A549 (cell line): Measurements from ENCODE around the gene CDC45. TPM values are rescaled to one million over a fixed set of nuclear protein-coding genes. Genes with fewer than 3 reads are reported as not detected.

Experiments used
- ATAC-seq, 2 experiments: fragments of 200-7000 bp in 1 of 2; fragments of >200 bp in 1 of 2; cut with Nextera tagmentation in 1 of 2; cut with Tn5 transposase in 1 of 2; 3 replicates each; pipeline versions ENCODE4 v1.8.0 to v1.9.1; 2018 to 2020; ENCODE audit warnings: mild to moderate bottlenecking in 1 of 2, moderate library complexity in 1 of 2
- CTCF ChIA-PET: fragments of 300-600 bp; sonication (Branson Sonifier 250); formaldehyde crosslinking; extraction: SDS; loops from one replicate; lab custom pipeline; 2021; ENCODE audit warnings: antibody characterized with exemption, inconsistent platforms; lab: Yijun Ruan, JAX
- POLR2A ChIA-PET: fragments of 350-600 bp; formaldehyde crosslinking; extraction: SDS; loops from one replicate; lab custom pipeline; 2021; ENCODE audit warnings: antibody characterized with exemption, inconsistent platforms; lab: Yijun Ruan, JAX
- DNase-seq, 2 experiments: peaks; one replicate each; pipeline versions ENCODE4 v3.0.0 to v3.0.0-alpha.2; 2011 to 2016; ENCODE audit warnings: low read depth in 1 of 2, low spot score in 1 of 2
- FAIRE-seq: peaks from 2 replicates; lab custom pipeline; 2011; peaks lifted over from hg19 to GRCh38; lab: Jason Lieb, UNC
- H3K27ac ChIP-seq, 2 experiments: fragments of >200 bp; sonication (Bioruptor Twin); formaldehyde crosslinking; 3 replicates each; pipeline ENCODE4 v1.5.1; 2016 to 2017
- H3K4me1 ChIP-seq: fragments of >200 bp; sonication (Bioruptor Twin); formaldehyde crosslinking; 3 replicates; pipeline ENCODE4 v1.6.1; 2016
- H3K4me2 ChIP-seq: fragments of >200 bp; sonication (Bioruptor Twin); formaldehyde crosslinking; 3 replicates; pipeline ENCODE4 v1.6.1; 2016
- H3K4me3 ChIP-seq: fragments of >200 bp; sonication (Bioruptor Twin); formaldehyde crosslinking; 3 replicates; pipeline ENCODE4 v1.5.1; 2016
- H3K9me3 ChIP-seq: fragments of >200 bp; sonication (Bioruptor Twin); formaldehyde crosslinking; 3 replicates; pipeline ENCODE4 v1.6.1; 2016
- CBX2 ChIP-seq: fragments of 200-600 bp; sonication (generic); IDR thresholded peaks from 2 replicates; pipeline ENCODE4 v1.6.1; 2016; ENCODE audit warnings: low read depth, mild to moderate bottlenecking, borderline replicate concordance
- CBX8 ChIP-seq: fragments of 200-600 bp; sonication (generic); IDR thresholded peaks from 2 replicates; pipeline ENCODE4 v1.6.1; 2016
- CHD2 ChIP-seq: fragments of 150-350 bp; IDR thresholded peaks from 2 replicates; pipeline ENCODE4 v1.6.1; 2014; ENCODE audit warnings: low read length; ENCODE audit not compliant: partially characterized antibody
- EHMT2 ChIP-seq: fragments of 200-600 bp; sonication (generic); IDR thresholded peaks from 2 replicates; pipeline ENCODE4 v1.6.1; 2016; ENCODE audit warnings: antibody characterized with exemption, low read depth, mild to moderate bottlenecking, moderate library complexity
- ESRRA ChIP-seq: fragments of 150-350 bp; IDR thresholded peaks from 2 replicates; pipeline ENCODE4 v1.6.1; 2014; ENCODE audit warnings: mild to moderate bottlenecking, low read length, borderline replicate concordance
- GATA3 ChIP-seq: IDR thresholded peaks from 2 replicates; pipeline ENCODE4 v1.6.1; 2012; ENCODE audit warnings: borderline replicate concordance
- HDAC2 ChIP-seq: fragments of 200-600 bp; sonication (generic); IDR thresholded peaks from 2 replicates; pipeline ENCODE4 v1.6.1; 2016
- HEYL ChIP-seq: fragments of 250-450 bp; sonication (Bioruptor Pico); IDR thresholded peaks from 2 replicates; pipeline ENCODE4 v1.8.0; 2021; ENCODE audit warnings: mild to moderate bottlenecking, moderate library complexity
- HOXB13 ChIP-seq: fragments of 250-450 bp; sonication (Bioruptor Pico); IDR thresholded peaks from 2 replicates; pipeline ENCODE4 v1.5.0; 2020; ENCODE audit warnings: low read depth, mild to moderate bottlenecking, moderate library complexity
- HOXB5 ChIP-seq: fragments of 250-450 bp; sonication (Bioruptor Pico); IDR thresholded peaks from 2 replicates; pipeline ENCODE4 v1.5.0; 2020; ENCODE audit warnings: mild to moderate bottlenecking, moderate library complexity
- MAZ ChIP-seq: fragments of 150-350 bp; IDR thresholded peaks from 2 replicates; pipeline ENCODE4 v1.6.1; 2014; ENCODE audit warnings: antibody characterized with exemption, low read depth, low read length, borderline replicate concordance
- MYC ChIP-seq: IDR thresholded peaks from 2 replicates; pipeline ENCODE4 v1.6.1; 2012; ENCODE audit warnings: mild to moderate bottlenecking, inconsistent platforms, low read length, improper control_type of control experiment, borderline replicate concordance
- POLR2AphosphoS2 ChIP-seq: conservative IDR thresholded peaks from 2 replicates; pipeline ENCODE4 v1.6.1; 2012; ENCODE audit warnings: low read length, improper control_type of control experiment, inconsistent platforms
- RFX5 ChIP-seq: fragments of 450-650 bp; IDR thresholded peaks from 2 replicates; pipeline ENCODE4 v1.7.1; 2014; ENCODE audit warnings: antibody characterized with exemption, mild to moderate bottlenecking, moderate library complexity
- RNF2 ChIP-seq: fragments of 200-600 bp; sonication (generic); IDR thresholded peaks from 2 replicates; pipeline ENCODE4 v1.6.1; 2016; ENCODE audit warnings: low read depth, mild to moderate bottlenecking, antibody characterized with exemption, moderate library complexity, borderline replicate concordance
- SMC3 ChIP-seq: fragments of >200 bp; sonication (Bioruptor Twin); formaldehyde crosslinking; IDR thresholded peaks from 3 replicates; pipeline ENCODE4 v1.6.1; 2018; ENCODE audit warnings: inconsistent platforms
- ZNF302 ChIP-seq: fragments of 250-450 bp; sonication (Bioruptor Pico); IDR thresholded peaks from 2 replicates; pipeline ENCODE4 v1.9.0; 2021; ENCODE audit warnings: inconsistent platforms, mild to moderate bottlenecking, moderate library complexity
- WGBS: methylation state at CpG from one replicate; pipeline ENCODE4 v1.1.6; 2017; ENCODE audit errors: missing lambda C conversion rate; 5-methylcytosine and 5-hydroxymethylcytosine counted together
- polyA plus RNA-seq, 4 experiments: library from polyadenylated mRNA; depleted of rRNA in 3 of 4; stranded (reverse); fragments of >200 nt; fragmentation: RNase III in 1 of 4; extraction: RNeasy Plus Mini Kit Qiagen cat#74134 plus additional on column Dnase treatment in 1 of 4; gene quantifications; 2 replicates in 3 of 4; 3 replicates in 1 of 4; pipeline ENCODE4 v1.2.3, GENCODE V29; 2011 to 2017
- TF ChIP-seq, protein P1 (sequence below): fragments of 150-350 bp; IDR thresholded peaks from 2 replicates; pipeline ENCODE4 v1.6.1; 2014; ENCODE audit warnings: low read depth, mild to moderate bottlenecking, low read length
- TF ChIP-seq, protein P2 (sequence below): fragments of >200 bp; sonication (Bioruptor Twin); formaldehyde crosslinking; IDR thresholded peaks from 2 replicates; pipeline ENCODE4 v1.6.1; 2016
- TF ChIP-seq, protein P3 (sequence below): IDR thresholded peaks from 2 replicates; pipeline ENCODE4 v1.6.1; 2012; ENCODE audit warnings: low read depth, borderline replicate concordance
- TF ChIP-seq, protein P4 (sequence below): IDR thresholded peaks from 2 replicates; pipeline ENCODE4 v1.6.1; 2012

The CDC45 gene
- polyA plus RNA-seq, 2 of the 4 experiments (the other 2 are of a cell fraction): 47.2 to 51.6 TPM

DNA sequence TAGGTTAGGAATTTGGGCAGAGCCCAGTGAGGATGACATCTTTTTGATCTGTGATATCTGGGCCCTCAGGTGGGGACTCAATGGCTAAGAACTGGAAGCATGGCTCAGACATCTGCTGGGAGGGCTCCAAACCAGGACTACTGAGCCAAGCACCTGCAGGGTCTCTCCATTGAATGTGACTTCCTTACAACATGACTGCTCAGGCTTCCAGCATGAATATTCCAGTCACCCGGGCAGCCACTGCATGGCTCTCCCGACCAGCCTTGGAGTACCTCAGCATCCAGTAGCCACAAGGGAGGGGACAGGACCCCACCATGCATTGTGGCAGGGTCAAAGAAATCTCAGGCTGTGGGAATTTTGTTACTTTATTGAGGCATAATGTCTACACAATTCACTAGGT is 8.6 kb downstream of the CDC45 start:
- WGBS: 89% methylated on average over 2 of the region's 2 CpGs
- CTCF ChIA-PET: interaction anchor here (2.1 kb wide), 1 partner anchor 142 kb away, joined by 6 read pairs; no protein-coding TSS in a partner anchor

DNA sequence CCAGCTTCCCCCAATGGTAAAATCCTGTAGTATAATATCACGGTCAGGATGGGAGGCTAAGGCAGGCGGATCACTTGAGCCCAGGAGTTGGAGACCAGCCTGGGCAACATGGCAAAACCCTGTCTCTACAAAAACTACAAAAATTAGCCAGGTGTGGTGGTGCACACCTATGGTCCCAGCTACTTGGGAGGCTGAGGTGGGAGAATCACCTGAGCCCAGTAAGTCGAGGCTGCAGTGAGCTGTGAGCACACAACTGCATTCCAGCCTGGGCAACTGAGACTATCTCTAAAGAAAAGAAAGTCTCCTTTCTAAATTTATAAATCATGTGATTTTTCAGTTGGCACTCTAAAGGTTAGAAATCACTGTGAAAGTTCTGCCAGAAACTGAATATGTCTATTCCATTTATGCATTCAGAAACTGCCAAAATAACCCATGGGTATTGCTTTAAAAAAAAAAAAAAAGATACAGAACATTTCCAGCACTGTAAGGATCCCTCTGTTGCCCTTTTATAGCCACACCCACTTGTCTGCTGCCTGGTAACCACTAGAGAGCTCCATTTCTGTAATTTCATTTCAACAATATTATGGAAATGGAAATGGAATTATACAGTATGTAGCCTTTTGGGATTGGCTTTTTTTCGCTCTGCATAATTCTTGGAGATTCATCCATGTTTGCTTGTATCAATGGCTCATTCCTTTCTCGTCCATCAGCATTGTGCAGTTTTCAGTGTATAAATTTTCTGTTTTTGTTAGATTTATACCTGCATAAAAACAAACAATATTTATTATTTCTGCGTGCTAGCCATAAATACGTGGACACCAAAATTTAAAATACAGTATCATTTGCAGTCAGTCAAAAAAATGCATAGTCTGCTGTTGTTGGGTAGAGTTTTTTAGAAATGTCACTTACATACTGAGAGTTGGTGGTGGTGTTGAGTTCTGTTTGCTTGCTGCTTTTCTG is 9.4 kb downstream of the CDC45 start:
- CTCF ChIA-PET: interaction anchor here (0.7 to 2.1 kb wide), 3 partner anchors 17 to 142 kb away, joined by 3 to 6 read pairs (median 3); no protein-coding TSS in a partner anchor
- 90% methylated on average over 7 of the region's 7 CpGs for WGBS
- H3K4me2 ChIP-seq: no peak overlapping the region
- no peak overlapping the region for H3K4me3 ChIP-seq
- H3K4me1 ChIP-seq: 0 out of 3 replicates have a peak, but pooled peaks cover 3% of the 10 kb centered on the region
- POLR2A ChIA-PET: interaction anchor here (1.0 kb wide), 1 partner anchor 9 kb away, joined by 4 read pairs; the partner anchor contains the start of gene CDC45
- TF ChIP-seq RFX5: no peak
- TF ChIP-seq POLR2AphosphoS2: no peak
- TF ChIP-seq CHD2: no peak
- TF ChIP-seq CBX2: no peak
- no peak for TF ChIP-seq RNF2
- TF ChIP-seq, protein P1, sequence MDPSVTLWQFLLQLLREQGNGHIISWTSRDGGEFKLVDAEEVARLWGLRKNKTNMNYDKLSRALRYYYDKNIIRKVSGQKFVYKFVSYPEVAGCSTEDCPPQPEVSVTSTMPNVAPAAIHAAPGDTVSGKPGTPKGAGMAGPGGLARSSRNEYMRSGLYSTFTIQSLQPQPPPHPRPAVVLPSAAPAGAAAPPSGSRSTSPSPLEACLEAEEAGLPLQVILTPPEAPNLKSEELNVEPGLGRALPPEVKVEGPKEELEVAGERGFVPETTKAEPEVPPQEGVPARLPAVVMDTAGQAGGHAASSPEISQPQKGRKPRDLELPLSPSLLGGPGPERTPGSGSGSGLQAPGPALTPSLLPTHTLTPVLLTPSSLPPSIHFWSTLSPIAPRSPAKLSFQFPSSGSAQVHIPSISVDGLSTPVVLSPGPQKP: no peak
- no peak for TF ChIP-seq CBX8
- no peak for TF ChIP-seq HOXB13 (CRISPR knock-in tag)
- TF ChIP-seq ESRRA: no peak
- TF ChIP-seq HOXB5 (CRISPR knock-in tag): no peak
- TF ChIP-seq, protein P2, sequence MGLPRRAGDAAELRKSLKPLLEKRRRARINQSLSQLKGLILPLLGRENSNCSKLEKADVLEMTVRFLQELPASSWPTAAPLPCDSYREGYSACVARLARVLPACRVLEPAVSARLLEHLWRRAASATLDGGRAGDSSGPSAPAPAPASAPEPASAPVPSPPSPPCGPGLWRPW: no peak
- TF ChIP-seq, protein P3, sequence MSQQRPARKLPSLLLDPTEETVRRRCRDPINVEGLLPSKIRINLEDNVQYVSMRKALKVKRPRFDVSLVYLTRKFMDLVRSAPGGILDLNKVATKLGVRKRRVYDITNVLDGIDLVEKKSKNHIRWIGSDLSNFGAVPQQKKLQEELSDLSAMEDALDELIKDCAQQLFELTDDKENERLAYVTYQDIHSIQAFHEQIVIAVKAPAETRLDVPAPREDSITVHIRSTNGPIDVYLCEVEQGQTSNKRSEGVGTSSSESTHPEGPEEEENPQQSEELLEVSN: no peak
- TF ChIP-seq HDAC2: no peak
- TF ChIP-seq EHMT2: no peak
- no peak for TF ChIP-seq ZNF302 (CRISPR knock-in tag)
- no peak for TF ChIP-seq SMC3
- DNase-seq (peak in 1 of 2 experiments; percentile 14), ATAC-seq (peak; percentile 54 to 73; a peak in 4 of 6 replicates), FAIRE-seq (no peak)
- no peaks in the 10 kb centered on the region for H3K9me3 ChIP-seq
- H3K27ac ChIP-seq: no peak overlapping the region

More for the DNA sequence above, 8.6 kb downstream of the CDC45 start:
- TF ChIP-seq HEYL: no peak
- no peak for TF ChIP-seq MAZ
- TF ChIP-seq, protein P4, sequence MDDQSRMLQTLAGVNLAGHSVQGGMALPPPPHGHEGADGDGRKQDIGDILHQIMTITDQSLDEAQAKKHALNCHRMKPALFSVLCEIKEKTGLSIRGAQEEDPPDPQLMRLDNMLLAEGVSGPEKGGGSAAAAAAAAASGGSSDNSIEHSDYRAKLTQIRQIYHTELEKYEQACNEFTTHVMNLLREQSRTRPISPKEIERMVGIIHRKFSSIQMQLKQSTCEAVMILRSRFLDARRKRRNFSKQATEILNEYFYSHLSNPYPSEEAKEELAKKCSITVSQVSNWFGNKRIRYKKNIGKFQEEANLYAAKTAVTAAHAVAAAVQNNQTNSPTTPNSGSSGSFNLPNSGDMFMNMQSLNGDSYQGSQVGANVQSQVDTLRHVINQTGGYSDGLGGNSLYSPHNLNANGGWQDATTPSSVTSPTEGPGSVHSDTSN: no peak
- no peak for TF ChIP-seq RFX5
- no peak for TF ChIP-seq HDAC2
- TF ChIP-seq GATA3: no peak
- TF ChIP-seq MYC: no peak
- no peak for TF ChIP-seq CHD2
- FAIRE-seq: no peak
- POLR2A ChIA-PET: no interaction called here
- Histone ChIP-seq H3K4me3 (no peak overlapping the region), H3K4me2 (no peak overlapping the region), H3K4me1 (0 out of 3 replicates have a peak, but pooled peaks cover 3% of the 10 kb centered on the region), H3K9me3 (no peaks in the 10 kb centered on the region), H3K27ac (no peak overlapping the region)
- DNase-seq: no peak
- no peak for ATAC-seq
